Measurements from ENCODE around the gene FOXO3.

The FOXO3 gene

DNA sequence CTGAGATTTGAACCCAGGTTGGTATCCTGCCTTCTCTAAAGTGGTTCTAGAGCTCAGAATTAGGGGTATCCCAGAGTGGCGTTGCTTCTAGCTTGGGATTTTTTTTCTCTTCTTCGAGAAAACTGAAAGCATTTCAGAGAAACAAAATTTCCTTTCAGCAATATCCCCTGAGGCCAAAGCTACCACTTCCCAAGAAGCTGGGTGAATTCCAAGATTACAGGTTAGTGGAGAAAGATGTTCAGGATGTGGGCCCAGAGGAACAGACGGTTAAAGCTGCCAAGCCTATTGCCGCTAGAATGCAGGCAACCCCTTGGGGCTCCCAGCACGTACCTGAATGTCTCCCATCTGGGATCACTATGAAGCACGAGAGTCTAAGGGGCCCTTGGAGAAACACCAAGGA is 134.1 kb downstream of the FOXO3 start:
- TF ChIP-seq POLR2A (IDR thresholded peaks at IDR 0.05; ENCODE audit: extremely low read depth, insufficient read length) (no peak), MYC (IDR thresholded peaks at IDR 0.05; ENCODE audit: low read depth, low read length) (no peak)
- TF ChIP-seq, protein P1, sequence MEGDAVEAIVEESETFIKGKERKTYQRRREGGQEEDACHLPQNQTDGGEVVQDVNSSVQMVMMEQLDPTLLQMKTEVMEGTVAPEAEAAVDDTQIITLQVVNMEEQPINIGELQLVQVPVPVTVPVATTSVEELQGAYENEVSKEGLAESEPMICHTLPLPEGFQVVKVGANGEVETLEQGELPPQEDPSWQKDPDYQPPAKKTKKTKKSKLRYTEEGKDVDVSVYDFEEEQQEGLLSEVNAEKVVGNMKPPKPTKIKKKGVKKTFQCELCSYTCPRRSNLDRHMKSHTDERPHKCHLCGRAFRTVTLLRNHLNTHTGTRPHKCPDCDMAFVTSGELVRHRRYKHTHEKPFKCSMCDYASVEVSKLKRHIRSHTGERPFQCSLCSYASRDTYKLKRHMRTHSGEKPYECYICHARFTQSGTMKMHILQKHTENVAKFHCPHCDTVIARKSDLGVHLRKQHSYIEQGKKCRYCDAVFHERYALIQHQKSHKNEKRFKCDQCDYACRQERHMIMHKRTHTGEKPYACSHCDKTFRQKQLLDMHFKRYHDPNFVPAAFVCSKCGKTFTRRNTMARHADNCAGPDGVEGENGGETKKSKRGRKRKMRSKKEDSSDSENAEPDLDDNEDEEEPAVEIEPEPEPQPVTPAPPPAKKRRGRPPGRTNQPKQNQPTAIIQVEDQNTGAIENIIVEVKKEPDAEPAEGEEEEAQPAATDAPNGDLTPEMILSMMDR (IDR thresholded peaks at IDR 0.05; ENCODE audit: low read depth, low read length): no peak
- TF ChIP-seq, protein P2, sequence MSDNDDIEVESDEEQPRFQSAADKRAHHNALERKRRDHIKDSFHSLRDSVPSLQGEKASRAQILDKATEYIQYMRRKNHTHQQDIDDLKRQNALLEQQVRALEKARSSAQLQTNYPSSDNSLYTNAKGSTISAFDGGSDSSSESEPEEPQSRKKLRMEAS (IDR thresholded peaks at IDR 0.05; ENCODE audit: low read depth, low read length): no peak
- H3K4me3 ChIP-seq (ENCODE audit: low read depth, low read length): no peak overlapping the region
- DNase-seq (ENCODE audit: low read depth): no peak

DNA sequence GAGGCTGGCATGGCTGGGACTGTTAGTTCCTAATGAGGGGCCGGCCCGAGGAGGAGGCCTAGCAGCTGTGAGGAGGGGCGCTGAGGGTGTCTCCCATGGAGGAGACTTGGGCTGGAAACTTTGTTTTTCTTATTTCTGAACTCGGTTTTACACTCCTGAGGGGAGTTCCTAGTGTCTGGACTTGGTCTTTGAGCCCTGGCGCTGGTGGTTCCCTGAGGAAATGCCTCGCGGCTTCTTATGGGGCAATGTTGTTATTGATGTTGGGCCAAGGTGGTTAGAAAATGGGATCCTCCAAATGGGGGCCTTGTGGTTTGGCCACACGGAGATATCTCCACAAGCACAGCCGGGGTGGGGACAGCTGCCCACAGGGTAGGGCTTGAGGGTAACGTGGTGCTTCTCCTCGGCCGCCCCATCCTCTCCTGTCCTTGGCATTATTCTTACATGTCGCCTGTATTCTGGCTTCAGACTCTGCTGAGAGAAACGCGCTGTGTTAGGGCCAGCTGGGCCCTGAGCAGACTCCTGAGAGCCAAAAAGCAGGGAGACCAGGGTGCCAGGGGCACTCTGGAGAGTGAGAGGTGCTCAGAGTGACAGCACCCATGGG is 136.9 kb downstream of the FOXO3 start:
- no peak overlapping the region for H3K4me3 ChIP-seq (ENCODE audit: low read depth, low read length)
- TF ChIP-seq, protein P1 (IDR thresholded peaks at IDR 0.05; ENCODE audit: low read depth, low read length): no peak
- no peak for DNase-seq (ENCODE audit: low read depth)

DNA sequence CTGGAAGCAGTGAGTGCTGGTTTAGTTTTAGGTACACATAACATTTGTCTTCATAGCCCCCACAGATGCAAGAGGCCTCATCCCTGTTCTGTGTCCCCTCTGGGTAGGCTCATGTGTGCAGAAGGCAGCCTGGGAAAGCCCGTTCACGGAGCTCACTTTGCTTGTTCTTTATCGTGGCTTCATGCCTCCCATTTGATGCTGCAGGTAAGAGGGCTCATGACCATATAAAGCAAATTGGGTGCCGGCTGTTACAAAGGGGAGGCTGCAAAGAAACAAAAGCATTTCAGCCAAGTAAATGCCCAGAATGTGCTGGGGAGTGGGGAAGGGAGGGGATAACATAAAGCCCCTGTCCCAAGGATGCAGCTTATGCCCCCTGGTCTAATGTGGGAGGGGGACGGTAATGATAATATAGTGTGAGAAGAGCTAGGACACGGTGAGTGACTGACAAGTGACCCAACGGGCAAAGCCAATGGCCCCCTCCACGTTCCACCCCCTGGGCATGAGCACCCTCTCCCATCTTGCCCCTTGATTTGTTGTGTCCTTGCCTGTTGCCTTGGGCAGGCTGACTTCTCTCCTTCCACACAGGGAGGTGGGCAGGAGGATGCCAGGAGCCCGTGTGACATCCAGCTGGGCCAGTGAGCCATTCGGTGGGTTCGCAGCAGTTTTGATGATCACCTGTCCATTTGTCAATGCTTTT is 138.0 kb downstream of the FOXO3 start:
- no peak for TF ChIP-seq POLR2A (IDR thresholded peaks at IDR 0.05; ENCODE audit: extremely low read depth, insufficient read length)
- TF ChIP-seq MYC (IDR thresholded peaks at IDR 0.05; ENCODE audit: low read depth, low read length): no peak
- TF ChIP-seq, protein P1 (IDR thresholded peaks at IDR 0.05; ENCODE audit: low read depth, low read length): no peak
- TF ChIP-seq, protein P2 (IDR thresholded peaks at IDR 0.05; ENCODE audit: low read depth, low read length): no peak
- no peak overlapping the region for H3K4me3 ChIP-seq (ENCODE audit: low read depth, low read length)
- DNase-seq (ENCODE audit: low read depth): no peak

DNA sequence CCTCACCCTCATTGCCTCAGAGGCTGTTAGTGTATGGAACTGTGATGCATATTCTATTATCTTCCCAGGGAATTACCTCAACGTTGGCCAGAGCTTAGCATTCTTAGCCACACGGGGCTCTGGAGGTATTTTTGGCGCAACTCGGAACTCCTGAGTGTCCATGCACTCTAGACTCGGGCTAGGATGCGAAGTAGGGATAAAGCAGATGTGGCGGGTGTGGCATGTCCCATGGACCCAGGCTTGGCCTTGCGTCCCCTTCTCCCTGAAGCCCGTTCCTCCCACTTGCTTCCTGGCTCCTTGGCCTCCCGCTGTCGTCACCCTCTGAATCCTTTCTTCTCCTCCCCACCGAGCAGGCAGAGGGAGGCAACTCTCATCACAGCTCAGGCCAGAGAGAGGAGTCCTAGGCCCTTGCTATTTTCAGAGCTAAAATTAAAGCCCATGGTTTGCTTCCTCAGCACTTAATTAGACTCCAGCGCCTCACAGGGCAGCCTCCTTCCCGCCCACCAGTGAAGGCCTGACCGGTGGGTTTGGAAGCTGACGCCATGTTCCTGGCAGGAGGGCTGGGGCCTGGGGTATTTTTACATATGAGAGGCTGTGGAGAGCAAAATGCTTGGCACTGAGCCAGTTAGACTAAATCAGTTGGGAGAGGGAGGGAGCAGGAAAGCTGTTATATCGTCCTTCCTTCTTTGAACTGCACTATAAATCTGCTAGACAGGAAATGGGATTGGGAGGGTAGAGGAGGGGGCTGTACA is 138.7 kb downstream of the FOXO3 start:
- no peak for DNase-seq (ENCODE audit: low read depth)
- H3K4me3 ChIP-seq (ENCODE audit: low read depth, low read length): no peak overlapping the region
- no peak for TF ChIP-seq MYC (IDR thresholded peaks at IDR 0.05; ENCODE audit: low read depth, low read length)
- TF ChIP-seq, protein P2 (IDR thresholded peaks at IDR 0.05; ENCODE audit: low read depth, low read length): no peak
- TF ChIP-seq, protein P1 (IDR thresholded peaks at IDR 0.05; ENCODE audit: low read depth, low read length): no peak
- TF ChIP-seq POLR2A (IDR thresholded peaks at IDR 0.05; ENCODE audit: extremely low read depth, insufficient read length): no peak

DNA sequence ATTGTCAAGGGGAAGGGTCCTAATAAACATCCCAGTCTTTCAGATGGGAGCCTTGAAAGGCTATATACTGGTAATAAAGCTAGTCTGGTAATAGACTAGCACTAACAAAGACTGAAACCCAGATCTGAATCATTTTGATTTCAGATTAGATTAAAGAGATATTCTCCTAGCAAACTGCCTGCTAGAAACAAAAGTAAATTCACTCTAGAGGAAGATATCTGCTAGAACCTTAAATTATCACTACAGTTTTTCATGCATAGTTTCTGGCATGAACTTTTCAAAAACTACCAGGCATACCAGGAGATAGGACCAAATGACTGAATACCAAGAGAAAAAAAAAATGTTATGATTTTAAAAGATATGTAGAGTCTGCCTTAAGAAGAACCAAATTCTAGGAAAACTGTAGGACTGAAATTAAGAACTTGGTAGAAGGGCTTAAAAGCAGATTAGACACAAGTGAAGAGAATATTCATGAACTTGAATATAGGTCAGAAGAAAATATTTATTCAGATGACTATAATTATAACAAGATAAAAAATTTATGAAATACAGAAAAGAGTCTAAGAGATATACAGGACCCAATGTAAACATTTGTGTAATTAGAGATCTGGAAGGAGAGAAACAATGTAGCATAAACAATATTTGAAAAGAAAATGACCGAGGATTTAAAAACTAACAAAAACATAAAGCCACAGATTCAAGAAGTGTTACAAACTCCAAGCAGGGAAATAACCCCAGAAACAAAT is 141.6 kb downstream of the FOXO3 start:
- TF ChIP-seq, protein P2 (IDR thresholded peaks at IDR 0.05; ENCODE audit: low read depth, low read length): no peak
- TF ChIP-seq, protein P1 (IDR thresholded peaks at IDR 0.05; ENCODE audit: low read depth, low read length): no peak
- TF ChIP-seq POLR2A (IDR thresholded peaks at IDR 0.05; ENCODE audit: extremely low read depth, insufficient read length): no peak
- no peak for TF ChIP-seq MYC (IDR thresholded peaks at IDR 0.05; ENCODE audit: low read depth, low read length)
- DNase-seq (ENCODE audit: low read depth): no peak
- no peak overlapping the region for H3K4me3 ChIP-seq (ENCODE audit: low read depth, low read length)

Measured in NB4 (cell line).